GM12878 (cell line): ENCODE data around the gene PPIF. TPM values are rescaled to one million over a fixed set of nuclear protein-coding genes. Genes with fewer than 3 reads are reported as not detected.

Experiments used
- ATAC-seq: fragments of 200-7000 bp; cut with Tn5 transposase; 3 replicates; pipeline ENCODE4 v1.9.1; 2020; ENCODE audit warnings: mild to moderate bottlenecking, moderate library complexity
- BruUV-seq: library from RNA; stranded (reverse); fragments of 400-500 nt; replicated peaks from 2 replicates; lab custom pipeline; 2021; lab: Mats Ljungman, UMichigan
- CTCF ChIA-PET: fragments of 300-600 bp; sonication (Branson Sonifier 250); formaldehyde crosslinking; extraction: SDS; loops from one replicate; lab custom pipeline; 2021; ENCODE audit warnings: inconsistent platforms; lab: Yijun Ruan, JAX
- POLR2A ChIA-PET: fragments of 350-600 bp; formaldehyde crosslinking; extraction: SDS; loops from one replicate; lab custom pipeline; 2021; ENCODE audit warnings: inconsistent platforms; lab: Charles Lee
- RAD21 ChIA-PET: fragments of 300-600 bp; sonication (Branson Sonifier 250); formaldehyde crosslinking; loops from one replicate; lab custom pipeline; 2023; ENCODE audit warnings: antibody characterized with exemption; ENCODE audit not compliant: unreplicated experiment; lab: Charles Lee
- SMC1A ChIA-PET: fragments of 300-600 bp; sonication (Branson Sonifier 250); formaldehyde crosslinking; loops from one replicate; lab custom pipeline; 2023; ENCODE audit not compliant: unreplicated experiment, uncharacterized antibody; lab: Charles Lee
- DNase-seq: peaks from one replicate; pipeline ENCODE4 v3.0.0-alpha.2; 2011; ENCODE audit warnings: low read depth, low spot score
- FAIRE-seq: peaks from 3 replicates; lab custom pipeline; 2011; peaks lifted over from hg19 to GRCh38; lab: Jason Lieb, UNC
- H2AFZ ChIP-seq: 2 replicates; pipeline ENCODE4 v1.6.0; 2011; ENCODE audit warnings: low read depth, low read length, control low read depth; ENCODE audit not compliant: control insufficient read depth
- H3K27ac ChIP-seq: 2 replicates; pipeline ENCODE4 v1.5.1; 2011; ENCODE audit warnings: control low read depth; ENCODE audit not compliant: control insufficient read depth, insufficient read depth
- H3K27me3 ChIP-seq, 2 experiments: replicated peaks in 1 of 2; 2 replicates each; pipeline versions ENCODE4 v1.6.0 to v1.6.1; 2011; ENCODE audit warnings: low read length in 1 of 2; ENCODE audit not compliant: control insufficient read depth in 2 of 2, insufficient read depth in 2 of 2
- H3K36me3 ChIP-seq, 2 experiments: 2 replicates each; pipeline ENCODE4 v1.5.1; 2011; ENCODE audit warnings: low read length in 1 of 2; ENCODE audit not compliant: control insufficient read depth in 2 of 2, insufficient read depth in 2 of 2
- H3K4me1 ChIP-seq: 2 replicates; pipeline ENCODE4 v1.6.1; 2011; ENCODE audit warnings: mild to moderate bottlenecking, low read length, moderate library complexity, mixed read lengths; ENCODE audit not compliant: control insufficient read depth, insufficient read depth
- H3K4me2 ChIP-seq: 2 replicates; pipeline ENCODE4 v1.6.0; 2011; ENCODE audit warnings: control low read depth; ENCODE audit not compliant: control insufficient read depth, insufficient read depth
- H3K4me3 ChIP-seq: fragments of 200-600 bp; sonication (generic); 2 replicates; pipeline ENCODE4 v1.5.1; 2016
- H3K79me2 ChIP-seq: 2 replicates; pipeline ENCODE4 v1.6.0; 2011; ENCODE audit warnings: low read length; ENCODE audit not compliant: control insufficient read depth, insufficient read depth
- H3K9ac ChIP-seq: 2 replicates; pipeline ENCODE4 v1.8.0; 2011; ENCODE audit warnings: low read length, control low read depth, mixed read lengths; ENCODE audit not compliant: control insufficient read depth, insufficient read depth
- H3K9me3 ChIP-seq: replicated peaks from 3 replicates; pipeline ENCODE4 v1.5.1; 2011; ENCODE audit warnings: mild to moderate bottlenecking, low read length; ENCODE audit not compliant: control insufficient read depth, insufficient read depth
- H4K20me1 ChIP-seq: 2 replicates; pipeline ENCODE4 v1.6.0; 2011; ENCODE audit not compliant: control insufficient read depth, insufficient read depth
- CBFB ChIP-seq: IDR thresholded peaks from 2 replicates; pipeline ENCODE4 v1.6.1; 2016; ENCODE audit warnings: antibody characterized with exemption, low read depth
- CREM ChIP-seq: IDR thresholded peaks from 2 replicates; pipeline ENCODE4 v1.6.1; 2014; ENCODE audit warnings: antibody characterized with exemption, low read depth
- EP300 ChIP-seq, 2 experiments: fragments of 150-350 bp in 1 of 2; IDR thresholded peaks; 2 replicates each; pipeline ENCODE4 v1.6.1; 2011 to 2012; ENCODE audit warnings: low read depth in 2 of 2, low read length in 2 of 2, borderline replicate concordance in 1 of 2, improper control_type of control experiment in 1 of 2, inconsistent platforms in 1 of 2; ENCODE audit not compliant: control insufficient read depth in 1 of 2
- IKZF1 ChIP-seq: fragments of 450-650 bp; conservative IDR thresholded peaks from 2 replicates; pipeline ENCODE4 v1.6.1; 2017; ENCODE audit warnings: antibody characterized with exemption, mild to moderate bottlenecking
- IKZF2 ChIP-seq, 2 experiments: fragments of 450-650 bp; IDR thresholded peaks; 2 replicates each; pipeline ENCODE4 v1.6.1; 2017; ENCODE audit warnings: mild to moderate bottlenecking in 2 of 2, moderate library complexity in 2 of 2
- MTA3 ChIP-seq: IDR thresholded peaks from 2 replicates; pipeline ENCODE4 v1.6.1; 2012; ENCODE audit warnings: low read length, inconsistent platforms, borderline replicate concordance
- NBN ChIP-seq: fragments of 450-650 bp; IDR thresholded peaks from 2 replicates; pipeline ENCODE4 v1.6.1; 2016
- NFIC ChIP-seq: IDR thresholded peaks from 2 replicates; pipeline ENCODE4 v1.6.1; 2012; ENCODE audit warnings: low read depth, mild to moderate bottlenecking, inconsistent platforms, low read length, moderate library complexity
- RUNX3 ChIP-seq: IDR thresholded peaks from 2 replicates; pipeline ENCODE4 v1.6.1; 2012; ENCODE audit warnings: low read length, inconsistent platforms
- SREBF2 ChIP-seq: IDR thresholded peaks from 2 replicates; pipeline ENCODE4 v1.6.1; 2012; ENCODE audit warnings: mild to moderate bottlenecking, low read length
- YY1 ChIP-seq: IDR thresholded peaks from 2 replicates; pipeline ENCODE4 v1.6.1; 2011; ENCODE audit warnings: low read depth, mild to moderate bottlenecking, low read length
- ZNF24 ChIP-seq: fragments of 450-650 bp; IDR thresholded peaks from 2 replicates; pipeline ENCODE4 v1.6.1; 2017; ENCODE audit warnings: antibody characterized with exemption, mild to moderate bottlenecking
- WGBS: methylation state at CpG from one replicate; pipeline ENCODE4 v1.1.6; 2016; ENCODE audit warnings: low lambda C conversion rate; ENCODE audit not compliant: insufficient replicate concordance, insufficient coverage; ENCODE audit errors: missing lambda C conversion rate; 5-methylcytosine and 5-hydroxymethylcytosine counted together
- in situ Hi-C: fragments of 300-500 bp; cut with MboI; formaldehyde crosslinking; loops from 9 replicates; pipeline ENCODE4 v1.14.3; 2018; ENCODE audit warnings: mixed read lengths
- intact Hi-C: fragments of 100-400 bp; cut with micrococcal nuclease; formaldehyde crosslinking; loops from one replicate; pipeline ENCODE4 v1.14.2; 2022; ENCODE audit not compliant: unreplicated experiment
- polyA plus RNA-seq, 11 experiments: library from polyadenylated mRNA; depleted of rRNA in 4 of 11; unstranded in 6 of 11; stranded (reverse) in 5 of 11; fragments of >200 nt; fragmentation: Nextera tagmentation in 4 of 11; fragmentation: Illumina TruSeq in 1 of 11; extraction: Ambion mirVana in 4 of 11; extraction: Trizol in 1 of 11; gene quantifications; 1 replicate in 1 of 11; 2 replicates in 10 of 11; pipeline versions ENCODE4 v1.2.1 to v1.2.3, GENCODE V29; 2011 to 2016; ENCODE audit warnings: inconsistent platforms in 2 of 11, missing spikeins in 2 of 11, low read depth in 1 of 11
- total RNA-seq, 4 experiments: library from RNA; depleted of rRNA in 3 of 4; stranded (reverse); fragments of >200 nt in 3 of 4; fragmentation: Illumina TruSeq in 1 of 4; extraction: Trizol in 1 of 4; gene quantifications; 2 replicates each; pipeline versions ENCODE4 v1.2.1 to v1.2.3, GENCODE V29; 2013 to 2021
- TF ChIP-seq, protein P1 (sequence below): fragments of 450-650 bp; IDR thresholded peaks from 2 replicates; pipeline ENCODE4 v1.6.1; 2016; ENCODE audit warnings: mild to moderate bottlenecking
- TF ChIP-seq, protein P2 (sequence below): fragments of 450-650 bp; formaldehyde crosslinking; IDR thresholded peaks from 2 replicates; pipeline ENCODE4 v1.5.0; 2022; ENCODE audit warnings: mild to moderate bottlenecking, missing genetic modification characterization
- TF ChIP-seq, protein P3 (sequence below): fragments of 450-650 bp; IDR thresholded peaks from 2 replicates; pipeline ENCODE4 v1.6.1; 2017; ENCODE audit warnings: mild to moderate bottlenecking, low read depth, inconsistent platforms; ENCODE audit not compliant: poor library complexity, severe bottlenecking

The PPIF gene
- total and polyA plus RNA-seq, 10 of the 15 experiments (the other 5 are each of a cell fraction or from before 2014, with no cell fraction given): 28.8 to 180 (median 128) TPM

DNA sequence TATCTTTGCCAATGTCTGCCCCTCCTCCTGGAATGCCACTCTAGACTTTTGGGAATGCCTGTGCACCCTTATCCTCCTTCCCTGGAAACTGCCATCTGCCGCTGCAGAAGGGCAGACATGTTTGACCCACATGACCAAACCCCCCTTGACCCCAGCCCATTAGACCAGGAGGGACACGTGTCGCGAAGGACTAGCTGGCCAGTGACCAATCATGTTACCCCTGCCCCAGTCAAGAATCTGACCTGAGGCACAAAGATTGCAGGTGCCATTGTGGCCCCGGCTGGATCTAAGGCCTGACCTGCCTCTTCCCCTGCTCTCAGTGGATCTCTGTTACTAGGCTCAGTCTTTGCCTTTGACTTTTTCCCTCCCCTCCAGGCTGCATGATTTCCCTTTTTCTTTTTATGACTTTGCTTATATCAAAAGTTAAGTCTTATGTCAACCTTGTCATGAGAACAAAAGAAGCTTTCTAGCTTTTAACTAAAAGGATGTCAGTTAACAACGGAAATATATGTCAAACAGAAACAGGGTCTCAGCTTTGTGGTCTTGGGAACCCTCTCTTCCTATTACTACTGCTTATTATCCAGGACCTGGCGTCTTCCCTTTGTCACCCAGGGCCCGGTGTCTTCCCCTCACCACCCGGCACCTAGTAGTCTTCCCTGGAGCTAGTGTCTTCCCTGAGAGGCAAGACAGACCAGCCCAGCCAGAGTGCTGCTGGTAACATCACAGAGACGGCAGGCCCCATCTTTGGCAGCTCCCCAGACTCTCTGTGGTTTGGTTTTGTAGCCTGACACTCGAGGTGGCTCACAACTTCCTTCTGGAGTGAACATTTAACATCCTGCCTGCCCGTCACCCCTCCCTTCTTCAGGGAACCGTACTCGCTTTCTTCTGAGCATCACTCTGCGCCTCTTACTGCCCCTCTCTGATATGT, 24.4 kb upstream of the PPIF start:
- ChIA-PET CTCF (interaction anchor here (0.9 to 2.3 kb wide), 6 partner anchors 9 to 79 kb away, joined by 3 to 18 read pairs (median 4); partner anchors contain the start of gene PPIF), RAD21 (interaction anchor here (0.6 to 2.0 kb wide), 10 partner anchors 9 to 78 kb away, joined by 3 to 7 read pairs (median 4); no protein-coding TSS in a partner anchor), POLR2A (interaction anchor here (0.8 to 2.3 kb wide), 5 partner anchors 8 to 77 kb away, joined by 3 to 11 read pairs (median 5); no protein-coding TSS in a partner anchor), SMC1A (interaction anchor here (0.7 to 3.5 kb wide), 16 partner anchors 9 to 165 kb away, joined by 3 to 17 read pairs (median 4); partner anchors contain the start of gene PPIF)
- 43% methylated on average over 15 of the region's 15 CpGs for WGBS
- H3K9ac ChIP-seq: no peak overlapping the region; the same call in 1 of the 2 replicates
- H3K4me1 ChIP-seq: peaks cover 44% of the 10 kb centered on the region
- DNase-seq: peak; percentile 46
- intact Hi-C loops (no loop called here), in situ Hi-C loops (no loop called here)
- no TSS peak for BruUV-seq
- ATAC-seq: peak; percentile 74
- H4K20me1 ChIP-seq: no peaks in the 10 kb centered on the region
- no peaks in the 10 kb centered on the region; the same call in 2 of the 3 replicates for H3K9me3 ChIP-seq
- no peak overlapping the region for H3K4me3 ChIP-seq
- peak overlapping the region; percentile 80 for H3K4me2 ChIP-seq
- no peaks in the 10 kb centered on the region for H3K36me3 ChIP-seq
- H3K27ac ChIP-seq: peak overlapping the region; percentile 48
- no peaks in the 10 kb centered on the region for H3K27me3 ChIP-seq
- H3K79me2 ChIP-seq: no peaks in the 10 kb centered on the region
- peak overlapping the region; percentile 68 for H2AFZ ChIP-seq
- FAIRE-seq: no peak
- TF ChIP-seq IKZF1 (peak; percentile 75), CREM (0 out of 2 replicates have a peak, but pooled peaks have one; percentile 23), YY1 (0 out of 2 replicates have a peak, but pooled peaks have one; percentile 23), ZNF24 (no peak), MTA3 (0 out of 2 replicates have a peak, but pooled peaks have one; percentile 33), IKZF2 (IDR thresholded peaks at IDR 0.05) (peak; percentile 54 to 60), EP300 (IDR thresholded peaks at IDR 0.05; ENCODE audit: borderline replicate concordance in 1 of 2, control insufficient read depth in 1 of 2, low read depth in 2 of 2, low read length in 2 of 2) (0 out of 4 replicates have a peak, but pooled peaks of 1 of the 2 experiments have one; percentile 28), CBFB (0 out of 2 replicates have a peak, but pooled peaks have one; percentile 18), NBN (0 out of 2 replicates have a peak, but pooled peaks have one; percentile 8), NFIC (peak; percentile 64), RUNX3 (peak; percentile 86), SREBF2 (no peak)
- TF ChIP-seq, protein P1, sequence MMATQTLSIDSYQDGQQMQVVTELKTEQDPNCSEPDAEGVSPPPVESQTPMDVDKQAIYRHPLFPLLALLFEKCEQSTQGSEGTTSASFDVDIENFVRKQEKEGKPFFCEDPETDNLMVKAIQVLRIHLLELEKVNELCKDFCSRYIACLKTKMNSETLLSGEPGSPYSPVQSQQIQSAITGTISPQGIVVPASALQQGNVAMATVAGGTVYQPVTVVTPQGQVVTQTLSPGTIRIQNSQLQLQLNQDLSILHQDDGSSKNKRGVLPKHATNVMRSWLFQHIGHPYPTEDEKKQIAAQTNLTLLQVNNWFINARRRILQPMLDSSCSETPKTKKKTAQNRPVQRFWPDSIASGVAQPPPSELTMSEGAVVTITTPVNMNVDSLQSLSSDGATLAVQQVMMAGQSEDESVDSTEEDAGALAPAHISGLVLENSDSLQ: peak; percentile 53
- TF ChIP-seq, protein P2, sequence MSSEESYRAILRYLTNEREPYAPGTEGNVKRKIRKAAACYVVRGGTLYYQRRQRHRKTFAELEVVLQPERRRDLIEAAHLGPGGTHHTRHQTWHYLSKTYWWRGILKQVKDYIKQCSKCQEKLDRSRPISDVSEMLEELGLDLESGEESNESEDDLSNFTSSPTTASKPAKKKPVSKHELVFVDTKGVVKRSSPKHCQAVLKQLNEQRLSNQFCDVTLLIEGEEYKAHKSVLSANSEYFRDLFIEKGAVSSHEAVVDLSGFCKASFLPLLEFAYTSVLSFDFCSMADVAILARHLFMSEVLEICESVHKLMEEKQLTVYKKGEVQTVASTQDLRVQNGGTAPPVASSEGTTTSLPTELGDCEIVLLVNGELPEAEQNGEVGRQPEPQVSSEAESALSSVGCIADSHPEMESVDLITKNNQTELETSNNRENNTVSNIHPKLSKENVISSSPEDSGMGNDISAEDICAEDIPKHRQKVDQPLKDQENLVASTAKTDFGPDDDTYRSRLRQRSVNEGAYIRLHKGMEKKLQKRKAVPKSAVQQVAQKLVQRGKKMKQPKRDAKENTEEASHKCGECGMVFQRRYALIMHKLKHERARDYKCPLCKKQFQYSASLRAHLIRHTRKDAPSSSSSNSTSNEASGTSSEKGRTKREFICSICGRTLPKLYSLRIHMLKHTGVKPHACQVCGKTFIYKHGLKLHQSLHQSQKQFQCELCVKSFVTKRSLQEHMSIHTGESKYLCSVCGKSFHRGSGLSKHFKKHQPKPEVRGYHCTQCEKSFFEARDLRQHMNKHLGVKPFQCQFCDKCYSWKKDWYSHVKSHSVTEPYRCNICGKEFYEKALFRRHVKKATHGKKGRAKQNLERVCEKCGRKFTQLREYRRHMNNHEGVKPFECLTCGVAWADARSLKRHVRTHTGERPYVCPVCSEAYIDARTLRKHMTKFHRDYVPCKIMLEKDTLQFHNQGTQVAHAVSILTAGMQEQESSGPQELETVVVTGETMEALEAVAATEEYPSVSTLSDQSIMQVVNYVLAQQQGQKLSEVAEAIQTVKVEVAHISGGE: no peak
- TF ChIP-seq, protein P3, sequence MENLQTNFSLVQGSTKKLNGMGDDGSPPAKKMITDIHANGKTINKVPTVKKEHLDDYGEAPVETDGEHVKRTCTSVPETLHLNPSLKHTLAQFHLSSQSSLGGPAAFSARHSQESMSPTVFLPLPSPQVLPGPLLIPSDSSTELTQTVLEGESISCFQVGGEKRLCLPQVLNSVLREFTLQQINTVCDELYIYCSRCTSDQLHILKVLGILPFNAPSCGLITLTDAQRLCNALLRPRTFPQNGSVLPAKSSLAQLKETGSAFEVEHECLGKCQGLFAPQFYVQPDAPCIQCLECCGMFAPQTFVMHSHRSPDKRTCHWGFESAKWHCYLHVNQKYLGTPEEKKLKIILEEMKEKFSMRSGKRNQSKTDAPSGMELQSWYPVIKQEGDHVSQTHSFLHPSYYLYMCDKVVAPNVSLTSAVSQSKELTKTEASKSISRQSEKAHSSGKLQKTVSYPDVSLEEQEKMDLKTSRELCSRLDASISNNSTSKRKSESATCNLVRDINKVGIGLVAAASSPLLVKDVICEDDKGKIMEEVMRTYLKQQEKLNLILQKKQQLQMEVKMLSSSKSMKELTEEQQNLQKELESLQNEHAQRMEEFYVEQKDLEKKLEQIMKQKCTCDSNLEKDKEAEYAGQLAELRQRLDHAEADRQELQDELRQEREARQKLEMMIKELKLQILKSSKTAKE: peak; percentile 38
